NCI-H2227 treated with DMSO at 0.1 percent for 48 hours (cell line): ENCODE results near the gene DOP1A.

ENCODE experiments used
- DNase-seq: peaks from one replicate; lab custom pipeline; 2025; lab: John Stamatoyannopoulos, UW

The DOP1A gene

DNA sequence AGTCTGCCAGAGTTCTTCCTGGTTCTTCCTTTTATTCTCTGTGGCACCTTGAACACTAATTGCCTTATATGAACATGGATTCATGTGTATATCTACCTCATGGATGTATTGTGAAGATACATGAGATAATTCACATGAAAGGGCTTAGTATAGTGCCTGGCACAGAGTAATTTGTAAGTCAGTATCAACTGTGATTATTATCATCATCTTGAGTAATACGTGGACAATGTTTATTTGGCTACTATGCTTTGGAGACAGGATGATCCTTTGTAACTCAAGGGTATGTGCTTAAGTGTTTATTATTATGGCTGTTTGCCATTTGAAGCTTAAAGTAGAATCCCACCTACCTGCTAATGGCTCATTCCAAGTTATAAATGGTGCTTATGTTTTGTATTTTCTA is 16.0 kb downstream of the DOP1A start:
- no peak for DNase-seq

GRCh38 chr6:83086751-83087150 is 19.3 kb downstream of the DOP1A start:
- DNase-seq = no peak

DNA sequence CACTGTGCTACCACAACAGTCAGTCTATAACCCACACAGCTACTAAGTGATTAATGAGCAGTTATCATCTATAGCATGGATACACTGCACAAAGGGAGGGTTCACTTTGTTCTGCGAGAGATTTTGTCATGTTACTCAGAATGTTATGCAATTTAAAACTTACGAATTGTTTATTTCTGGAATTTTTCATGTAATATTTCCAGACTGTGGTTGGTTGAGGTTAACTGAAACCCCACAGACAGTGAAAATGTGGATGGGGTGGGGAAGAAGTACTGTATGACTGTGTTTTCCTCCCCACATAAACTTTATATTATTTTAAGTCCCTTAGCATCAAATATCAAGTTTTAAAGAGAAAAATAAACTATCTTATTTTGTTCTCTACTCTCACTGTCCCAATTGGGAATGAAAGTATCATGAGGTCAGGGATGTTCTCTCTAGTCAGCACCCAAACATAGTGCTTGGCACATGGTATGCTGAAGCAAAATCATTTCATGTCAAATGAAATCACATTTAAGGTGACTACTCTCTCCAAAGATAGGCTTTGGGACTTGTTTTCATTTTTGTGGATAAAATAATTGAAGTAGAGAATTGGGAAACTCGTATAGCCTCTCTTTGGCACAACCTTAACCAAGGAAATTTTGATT is 25.4 kb downstream of the DOP1A start:
- no peak for DNase-seq

DNA sequence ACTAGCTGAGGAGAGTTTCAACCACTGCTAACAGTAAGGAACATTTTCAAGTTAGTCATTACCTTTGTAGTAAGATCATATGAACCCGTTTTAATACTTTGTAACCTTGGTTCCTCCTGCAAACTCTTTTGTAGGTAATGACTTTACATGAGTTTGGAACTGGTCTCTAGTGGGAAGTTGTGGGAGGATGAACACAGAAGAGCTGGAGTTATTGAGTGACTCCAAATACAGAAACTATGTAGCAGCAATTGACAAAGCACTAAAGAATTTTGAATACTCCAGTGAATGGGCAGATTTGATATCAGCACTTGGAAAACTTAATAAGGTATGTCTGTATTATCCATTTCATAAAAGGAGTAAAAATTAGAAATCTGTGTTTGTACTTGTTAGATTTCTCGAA is 29.3 kb downstream of the DOP1A start:
- no peak for DNase-seq

DNA sequence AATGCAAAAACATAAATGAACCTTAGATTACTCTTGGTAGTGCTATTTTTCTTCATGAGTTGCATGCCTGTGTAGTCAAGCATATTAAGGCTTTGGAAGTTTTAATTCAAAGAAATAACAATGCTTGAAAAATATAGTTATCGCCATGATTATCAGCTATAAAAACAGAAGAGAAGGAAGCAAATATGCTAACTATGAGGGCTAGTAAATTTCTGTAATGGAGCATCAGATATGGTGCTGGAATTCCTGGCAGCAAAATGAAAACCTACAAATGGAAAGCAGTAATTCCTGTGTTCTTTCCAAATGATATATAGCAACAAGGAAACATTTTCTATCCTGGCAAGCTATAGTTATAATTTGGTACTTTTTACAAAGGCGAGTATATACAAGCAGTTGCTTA is 29.7 kb downstream of the DOP1A start:
- no peak for DNase-seq

DNA sequence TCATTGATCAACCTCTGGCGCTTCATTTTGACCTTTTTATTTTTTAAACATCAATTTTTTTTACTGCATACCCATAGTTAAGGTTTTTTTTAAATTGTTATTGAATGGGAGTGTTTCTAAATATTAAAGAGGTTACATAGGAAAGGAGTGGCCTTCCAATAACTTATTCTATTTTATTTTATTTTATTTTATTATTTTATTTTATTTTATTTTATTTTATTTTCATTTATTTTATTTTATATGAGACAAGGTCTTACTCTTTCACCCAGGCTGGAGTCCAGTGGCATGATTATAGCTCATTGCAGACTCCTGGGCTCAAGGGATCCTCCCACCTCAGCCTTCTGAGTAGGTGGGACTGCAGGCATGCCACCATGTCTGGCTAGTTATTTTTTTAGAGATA is 30.2 kb downstream of the DOP1A start:
- DNase-seq = no peak

- DNase-seq = no peak
Observed at GRCh38 chr6:83098589-83098988, 31.1 kb downstream of the DOP1A start.

DNA sequence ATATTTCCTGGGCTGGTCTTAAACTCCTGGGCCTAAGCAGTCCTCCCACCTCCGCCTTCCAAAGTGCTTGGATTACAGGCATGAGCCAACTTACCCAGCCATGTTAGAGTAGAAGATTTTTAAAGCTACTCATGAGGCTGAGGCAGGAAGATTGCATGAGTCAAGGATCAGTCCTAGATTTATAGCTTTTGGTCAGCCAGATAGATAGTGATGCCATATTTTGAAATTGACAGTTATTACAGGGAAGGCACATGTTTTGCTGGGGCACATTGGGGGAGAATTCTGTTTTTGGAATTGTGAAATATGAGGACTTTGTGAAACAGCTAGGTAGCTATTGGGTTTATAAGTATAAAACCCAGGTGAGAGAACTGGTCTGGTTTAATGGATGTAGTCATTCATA is 40.9 kb downstream of the DOP1A start:
- no peak for DNase-seq

GRCh38 chr6:83113258-83113657 is 45.8 kb downstream of the DOP1A start:
- DNase-seq = no peak

DNA sequence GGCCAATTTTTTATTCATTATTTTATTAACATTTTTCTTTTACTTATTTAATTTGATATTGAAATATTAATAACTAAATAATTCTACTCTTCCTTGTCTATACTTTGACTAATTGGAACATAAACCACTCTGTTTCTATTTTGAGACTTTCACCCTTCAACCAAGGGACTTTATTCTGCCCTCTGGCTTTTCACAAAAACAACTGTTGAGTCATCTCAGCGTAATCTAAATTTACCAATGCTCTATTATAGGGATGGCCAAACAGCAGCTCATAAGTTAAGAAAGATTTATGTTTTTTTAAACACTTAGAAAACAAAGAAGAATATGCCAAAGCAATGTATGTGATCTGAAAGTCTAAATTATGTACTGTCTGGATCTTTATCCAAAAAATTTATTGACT is 46.7 kb downstream of the DOP1A start:
- no peak for DNase-seq

GRCh38 chr6:83117802-83118201 is 50.3 kb downstream of the DOP1A start:
- no peak for DNase-seq

GRCh38 chr6:83119742-83120300 is 52.4 kb downstream of the DOP1A start:
- no peak for DNase-seq

- no peak for DNase-seq
Observed at GRCh38 chr6:83124553-83124952, 57.1 kb downstream of the DOP1A start.

- no peak for DNase-seq
Observed at GRCh38 chr6:83125425-83125824, 58.0 kb downstream of the DOP1A start.

DNA sequence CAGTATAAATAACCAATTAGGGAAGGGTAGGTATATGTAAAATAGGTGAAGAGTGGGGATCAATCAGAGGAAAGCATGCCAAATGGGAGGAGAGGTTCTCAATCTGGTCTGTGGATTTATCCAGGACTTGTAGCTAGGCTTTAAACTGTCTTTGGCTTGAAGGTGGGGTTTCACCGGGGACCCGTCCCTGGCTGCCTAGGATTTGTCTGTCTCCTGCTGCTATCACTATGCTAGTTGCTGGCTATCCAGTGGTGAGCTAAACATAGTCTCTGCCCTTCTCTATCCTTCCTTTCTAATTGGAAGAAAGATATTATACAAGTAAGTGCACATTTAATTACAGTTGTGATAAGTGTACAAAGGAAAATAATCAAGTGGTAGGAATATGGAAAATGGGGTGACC is 58.8 kb downstream of the DOP1A start:
- no peak for DNase-seq

GRCh38 chr6:83126807-83127206 is 59.3 kb downstream of the DOP1A start:
- DNase-seq = no peak

DNA sequence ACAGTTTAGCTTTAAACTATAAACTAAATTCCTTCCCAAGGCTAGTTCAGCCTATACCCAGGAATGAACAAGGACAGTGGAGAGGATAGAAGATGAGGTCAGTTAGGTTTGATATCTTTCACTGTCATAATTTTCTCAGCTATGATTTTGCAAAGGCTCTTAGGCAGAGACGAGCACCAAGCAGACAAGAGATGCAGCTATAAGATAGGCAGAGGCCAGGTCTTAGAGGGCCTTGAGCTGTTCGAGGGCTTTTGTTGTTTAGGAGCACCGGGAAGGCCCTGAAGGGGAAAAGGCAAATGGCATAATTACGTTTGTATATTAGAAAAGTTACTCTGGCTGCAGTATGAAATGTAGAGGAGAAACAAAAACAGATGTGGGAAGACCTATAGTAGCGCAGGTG is 59.8 kb downstream of the DOP1A start:
- DNase-seq = no peak

DNA sequence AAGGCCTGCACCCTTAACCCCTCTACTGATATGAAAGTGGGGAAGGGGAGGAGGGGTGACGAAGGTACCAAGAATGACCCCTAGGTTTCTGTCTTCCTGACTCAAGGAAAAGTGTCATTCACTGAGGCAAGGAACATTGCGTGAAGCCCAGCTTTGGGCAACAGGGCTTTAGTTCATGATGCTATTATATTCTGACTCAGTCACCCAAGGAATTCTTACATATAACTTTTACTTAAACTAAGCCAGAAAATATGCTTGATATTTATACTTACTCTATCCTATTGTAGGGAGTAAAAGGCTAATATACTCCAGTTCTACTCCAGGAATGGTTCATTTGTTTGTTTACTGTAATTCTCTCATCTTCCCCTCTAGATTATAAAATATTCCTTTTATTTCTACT is 60.5 kb downstream of the DOP1A start:
- DNase-seq = no peak

- no peak for DNase-seq
Observed at GRCh38 chr6:83132121-83132520, 64.7 kb downstream of the DOP1A start.

DNA sequence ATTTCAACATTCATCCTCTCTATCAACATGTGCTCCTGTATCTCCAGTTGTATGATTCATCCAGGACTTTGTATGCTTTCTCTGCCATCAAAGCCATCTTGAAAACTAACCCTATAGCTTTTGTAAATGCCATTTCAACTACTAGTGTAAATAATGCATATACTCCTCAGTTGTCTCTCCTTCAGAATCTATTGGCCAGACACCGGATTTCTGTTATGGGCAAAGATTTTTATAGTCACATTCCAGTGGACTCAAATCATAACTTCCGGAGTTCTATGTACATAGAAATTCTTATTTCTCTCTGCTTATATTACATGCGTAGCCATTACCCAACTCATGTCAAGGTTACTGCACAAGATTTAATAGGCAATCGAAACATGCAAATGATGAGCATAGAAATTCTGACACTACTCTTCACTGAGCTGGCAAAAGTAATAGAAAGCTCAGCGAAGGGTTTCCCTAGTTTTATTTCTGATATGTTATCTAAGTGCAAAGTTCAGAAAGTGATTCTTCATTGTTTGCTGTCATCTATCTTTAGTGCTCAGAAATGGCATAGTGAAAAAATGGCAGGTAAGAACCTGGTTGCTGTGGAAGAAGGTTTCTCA is 70.7 kb downstream of the DOP1A start:
- DNase-seq = no peak

DNA sequence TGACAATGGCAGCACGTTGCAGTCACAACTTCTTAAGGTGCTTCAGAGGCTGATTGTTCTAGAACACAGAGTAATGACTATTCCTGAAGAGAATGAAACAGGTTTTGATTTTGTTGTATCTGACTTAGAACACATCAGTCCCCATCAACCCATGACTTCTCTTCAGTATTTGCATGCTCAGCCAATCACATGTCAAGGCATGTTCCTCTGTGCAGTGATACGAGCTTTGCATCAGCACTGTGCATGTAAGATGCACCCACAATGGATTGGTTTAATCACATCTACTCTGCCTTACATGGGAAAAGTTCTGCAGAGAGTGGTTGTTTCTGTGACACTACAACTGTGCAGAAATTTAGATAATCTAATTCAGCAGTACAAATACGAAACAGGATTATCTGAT is 71.3 kb downstream of the DOP1A start:
- DNase-seq = no peak

DNA sequence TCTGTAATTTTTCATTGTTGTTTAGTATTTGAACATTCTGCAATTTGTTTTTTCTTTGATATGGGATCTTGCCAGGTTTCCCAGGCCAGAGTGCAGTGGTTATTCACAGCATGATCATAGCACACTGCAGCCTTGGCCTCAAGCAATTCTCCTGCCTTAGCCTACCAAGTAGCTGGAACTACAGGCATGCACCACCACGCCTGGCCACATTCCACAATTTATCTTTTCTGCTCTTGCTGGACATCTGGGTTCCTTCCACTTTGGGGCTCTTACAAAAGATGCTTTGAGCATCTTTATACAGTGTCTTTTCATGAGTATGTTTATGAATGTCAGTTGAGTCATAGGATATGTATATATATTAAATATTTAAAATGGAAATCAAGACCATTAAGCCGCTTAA is 83.6 kb downstream of the DOP1A start:
- DNase-seq = no peak

DNA sequence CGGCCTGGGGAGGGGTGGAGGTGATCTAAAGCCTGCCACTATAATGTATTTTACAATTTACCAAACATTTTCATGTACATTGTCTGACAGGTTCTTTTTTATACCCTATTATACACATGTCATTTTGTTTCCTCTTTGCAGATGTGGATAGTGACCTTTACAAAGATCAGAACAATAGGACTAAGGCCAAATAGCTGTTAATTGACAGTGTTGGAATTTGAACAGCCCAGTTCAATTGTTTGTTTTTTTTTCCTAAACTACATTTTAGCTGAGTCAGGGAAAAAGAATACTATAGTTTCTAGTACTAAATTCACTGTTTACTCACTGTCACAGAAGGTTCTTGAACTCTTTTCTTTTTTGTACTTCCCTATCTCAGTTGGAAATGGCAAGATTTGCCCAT is 85.4 kb downstream of the DOP1A start:
- DNase-seq = no peak
